Gastroesophageal sphincter (tissue), 3 donors: ENCODE data around the gene TMEM202.
"Not testable (repeated sequence)": the region's sequence is repeated elsewhere in the genome, so short reads cannot be mapped to it uniquely, and the experiment has no call there.

Experiments
- EP300 ChIP-seq: sonication (generic); formaldehyde crosslinking; IDR thresholded peaks from one replicate; pipeline ENCODE4 v1.6.1; 2017; ENCODE audit warnings: antibody characterized with exemption, mild to moderate bottlenecking
- POLR2AphosphoS5 ChIP-seq: sonication (generic); formaldehyde crosslinking; IDR thresholded peaks from one replicate; pipeline ENCODE4 v1.6.1; 2017; ENCODE audit warnings: antibody characterized with exemption
- TF ChIP-seq, protein P1 (sequence below), 4 experiments: fragments of 200-600 bp in 2 of 4; fragments of 450-650 bp in 2 of 4; sonication (generic) in 1 of 4; IDR thresholded peaks; one replicate each; pipeline ENCODE4 v1.5.1; 2017 to 2019; ENCODE audit warnings: antibody characterized with exemption in 4 of 4, mild to moderate bottlenecking in 2 of 4, moderate library complexity in 2 of 4

DNA sequence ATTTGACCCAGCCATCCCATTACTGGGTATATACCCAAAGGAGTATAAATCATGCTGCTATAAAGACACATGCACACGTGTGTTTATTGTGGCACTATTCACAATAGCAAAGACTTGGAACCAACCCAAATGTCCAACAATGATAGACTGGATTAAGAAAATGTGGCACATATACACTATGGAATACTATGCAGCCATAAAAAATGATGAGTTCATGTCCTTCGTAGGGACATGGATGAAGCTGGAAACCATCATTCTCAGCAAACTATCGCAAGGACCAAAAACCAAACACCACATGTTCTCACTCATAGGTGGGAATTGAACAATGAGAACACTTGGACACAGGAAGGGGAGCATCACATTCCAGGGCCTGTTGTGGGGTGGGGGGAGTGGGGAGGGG is 15.2 kb downstream of the TMEM202 start:
- TF ChIP-seq, protein P1, sequence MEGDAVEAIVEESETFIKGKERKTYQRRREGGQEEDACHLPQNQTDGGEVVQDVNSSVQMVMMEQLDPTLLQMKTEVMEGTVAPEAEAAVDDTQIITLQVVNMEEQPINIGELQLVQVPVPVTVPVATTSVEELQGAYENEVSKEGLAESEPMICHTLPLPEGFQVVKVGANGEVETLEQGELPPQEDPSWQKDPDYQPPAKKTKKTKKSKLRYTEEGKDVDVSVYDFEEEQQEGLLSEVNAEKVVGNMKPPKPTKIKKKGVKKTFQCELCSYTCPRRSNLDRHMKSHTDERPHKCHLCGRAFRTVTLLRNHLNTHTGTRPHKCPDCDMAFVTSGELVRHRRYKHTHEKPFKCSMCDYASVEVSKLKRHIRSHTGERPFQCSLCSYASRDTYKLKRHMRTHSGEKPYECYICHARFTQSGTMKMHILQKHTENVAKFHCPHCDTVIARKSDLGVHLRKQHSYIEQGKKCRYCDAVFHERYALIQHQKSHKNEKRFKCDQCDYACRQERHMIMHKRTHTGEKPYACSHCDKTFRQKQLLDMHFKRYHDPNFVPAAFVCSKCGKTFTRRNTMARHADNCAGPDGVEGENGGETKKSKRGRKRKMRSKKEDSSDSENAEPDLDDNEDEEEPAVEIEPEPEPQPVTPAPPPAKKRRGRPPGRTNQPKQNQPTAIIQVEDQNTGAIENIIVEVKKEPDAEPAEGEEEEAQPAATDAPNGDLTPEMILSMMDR (IDR thresholded peaks at IDR 0.05), result not testable (repeated sequence)
- TF ChIP-seq POLR2AphosphoS5, EP300: not testable (repeated sequence)
